H1 (cell line): Measurements from ENCODE around the gene RAD52. TPM values are rescaled to one million over a fixed set of nuclear protein-coding genes. Genes with fewer than 3 reads are reported as not detected.

Source experiments
- CTCF ChIA-PET: fragments of 300-600 bp; sonication (Branson Sonifier 250); formaldehyde crosslinking; loops from one replicate; lab custom pipeline; 2021; ENCODE audit not compliant: partially characterized antibody; lab: Charles Lee
- POLR2A ChIA-PET: fragments of 300-600 bp; sonication (Branson Sonifier 250); formaldehyde crosslinking; loops from one replicate; lab custom pipeline; 2021; ENCODE audit warnings: inconsistent platforms; ENCODE audit not compliant: partially characterized antibody; lab: Charles Lee
- DNase-seq, 2 experiments: peaks; one replicate each; pipeline versions ENCODE4 v3.0.0 to v3.0.0-alpha.2; 2010 to 2022; ENCODE audit warnings: low spot score in 2 of 2, low read depth in 1 of 2, mixed read lengths in 1 of 2
- FAIRE-seq: peaks from 2 replicates; lab custom pipeline; 2011; peaks lifted over from hg19 to GRCh38; lab: Jason Lieb, UNC
- H2AFZ ChIP-seq: 2 replicates; pipeline ENCODE4 v1.8.1; 2012; ENCODE audit warnings: low read length, inconsistent platforms
- H2AK5ac ChIP-seq: 2 replicates; pipeline ENCODE4 v1.6.1; 2013; ENCODE audit warnings: low read depth, low read length
- H2BK120ac ChIP-seq: replicated peaks from 2 replicates; pipeline ENCODE3; 2013; ENCODE audit warnings: low read depth, low read length, inconsistent platforms
- H2BK12ac ChIP-seq: 2 replicates; pipeline ENCODE4 v1.6.1; 2013; ENCODE audit warnings: low read depth, low read length
- H2BK15ac ChIP-seq: 2 replicates; pipeline ENCODE4 v1.6.1; 2013; ENCODE audit warnings: low read length
- H2BK20ac ChIP-seq: 2 replicates; pipeline ENCODE4 v1.6.1; 2013; ENCODE audit warnings: low read length
- H2BK5ac ChIP-seq: 2 replicates; pipeline ENCODE4 v1.6.1; 2013; ENCODE audit warnings: low read depth, low read length
- H3K14ac ChIP-seq: 2 replicates; pipeline ENCODE4 v1.6.1; 2013; ENCODE audit warnings: inconsistent platforms; ENCODE audit not compliant: insufficient read length
- H3K18ac ChIP-seq: 2 replicates; pipeline ENCODE4 v1.6.1; 2013; ENCODE audit warnings: low read length; ENCODE audit errors: extremely low read depth
- H3K23ac ChIP-seq: 2 replicates; pipeline ENCODE4 v1.6.1; 2013; ENCODE audit warnings: inconsistent platforms; ENCODE audit not compliant: insufficient read length
- H3K23me2 ChIP-seq: 2 replicates; pipeline ENCODE4 v1.6.1; 2013; ENCODE audit warnings: low read depth, low read length
- H3K27ac ChIP-seq: 2 replicates; pipeline ENCODE4 v1.6.1; 2011; ENCODE audit warnings: low read depth, low read length, inconsistent platforms
- H3K27me3 ChIP-seq, 4 experiments: replicated peaks in 1 of 4; 1 replicate in 1 of 4; 2 replicates in 3 of 4; pipeline versions ENCODE4 v1.6.1 to v1.8.1; 2011 to 2013; ENCODE audit warnings: low read length in 3 of 4, mild to moderate bottlenecking in 3 of 4, inconsistent platforms in 2 of 4, mixed read lengths in 2 of 4, moderate library complexity in 1 of 4; ENCODE audit not compliant: control insufficient read depth in 3 of 4, insufficient read depth in 3 of 4; ENCODE audit errors: extremely low read depth in 1 of 4
- H3K36me3 ChIP-seq, 4 experiments: 2 replicates each; pipeline versions ENCODE4 v1.6.1 to v1.8.1; 2011 to 2013; ENCODE audit warnings: mild to moderate bottlenecking in 4 of 4, low read length in 3 of 4, moderate library complexity in 2 of 4, control low read depth in 1 of 4, inconsistent platforms in 1 of 4; ENCODE audit not compliant: insufficient read depth in 4 of 4, control insufficient read depth in 2 of 4
- H3K4ac ChIP-seq: replicated peaks from 2 replicates; pipeline ENCODE3; 2013; ENCODE audit warnings: low read length, low read depth, mixed read lengths, inconsistent platforms; ENCODE audit not compliant: insufficient read length
- H3K4me1 ChIP-seq, 4 experiments: replicated peaks in 1 of 4; 1 replicate in 1 of 4; 2 replicates in 3 of 4; pipeline versions ENCODE4 v1.6.1 to v1.8.1; 2011 to 2013; ENCODE audit warnings: low read length in 3 of 4, inconsistent platforms in 2 of 4, mixed read lengths in 1 of 4; ENCODE audit not compliant: insufficient read depth in 4 of 4, control insufficient read depth in 3 of 4
- H3K4me2 ChIP-seq, 2 experiments: 2 replicates each; pipeline versions ENCODE4 v1.6.1 to v1.8.1; 2011 to 2013; ENCODE audit warnings: low read depth in 2 of 2, low read length in 2 of 2, control low read depth in 1 of 2, inconsistent platforms in 1 of 2, mild to moderate bottlenecking in 1 of 2; ENCODE audit not compliant: insufficient read depth in 1 of 2
- H3K4me3 ChIP-seq, 4 experiments: fragments of 200-600, 300-600 bp in 1 of 4; sonication (generic), shearing (Covaris generic), sonication (Bioruptor Twin) in 1 of 4; 2 replicates each; pipeline versions ENCODE4 v1.5.1 to v1.8.1; 2011 to 2016; ENCODE audit warnings: low read length in 4 of 4, low read depth in 3 of 4, control low read depth in 2 of 4, inconsistent platforms in 2 of 4, mild to moderate bottlenecking in 2 of 4, mixed read lengths in 1 of 4, moderate library complexity in 1 of 4; ENCODE audit not compliant: insufficient read depth in 2 of 4; ENCODE audit errors: extremely low read depth in 1 of 4
- H3K56ac ChIP-seq: replicated peaks from 2 replicates; pipeline ENCODE3; 2013; ENCODE audit warnings: low read depth, mild to moderate bottlenecking, mixed read lengths, low read length, inconsistent platforms; ENCODE audit not compliant: insufficient read length
- H3K79me1 ChIP-seq: 2 replicates; pipeline ENCODE4 v1.6.1; 2013; ENCODE audit warnings: low read depth, low read length, control low read depth
- H3K79me2 ChIP-seq, 2 experiments: 2 replicates each; pipeline versions ENCODE4 v1.6.1 to v1.8.1; 2012 to 2013; ENCODE audit warnings: low read length in 2 of 2, mild to moderate bottlenecking in 2 of 2, inconsistent platforms in 1 of 2; ENCODE audit not compliant: insufficient read depth in 2 of 2, control insufficient read depth in 1 of 2
- H3K9ac ChIP-seq, 4 experiments: replicated peaks in 1 of 4; 1 replicate in 1 of 4; 2 replicates in 3 of 4; pipeline versions ENCODE4 v1.6.1 to v1.8.1; 2011 to 2013; ENCODE audit warnings: low read depth in 3 of 4, low read length in 3 of 4, control low read depth in 2 of 4, mild to moderate bottlenecking in 2 of 4, moderate library complexity in 2 of 4, inconsistent platforms in 1 of 4; ENCODE audit errors: extremely low read depth in 1 of 4
- H3K9me3 ChIP-seq, 2 experiments: 2 replicates each; pipeline versions ENCODE4 v1.6.1 to v1.8.1; 2012 to 2013; ENCODE audit warnings: mild to moderate bottlenecking in 2 of 2, moderate library complexity in 2 of 2, control low read depth in 1 of 2, inconsistent platforms in 1 of 2, low read depth in 1 of 2, low read length in 1 of 2, mixed read lengths in 1 of 2; ENCODE audit not compliant: insufficient read depth in 2 of 2
- H4K20me1 ChIP-seq, 2 experiments: replicated peaks in 1 of 2; 2 replicates each; pipeline versions ENCODE3 to v1.8.1; 2011 to 2013; ENCODE audit warnings: inconsistent platforms in 2 of 2, low read length in 2 of 2, mild to moderate bottlenecking in 1 of 2; ENCODE audit not compliant: insufficient read depth in 2 of 2, control insufficient read depth in 1 of 2
- H4K5ac ChIP-seq: 2 replicates; pipeline ENCODE4 v1.6.1; 2013; ENCODE audit warnings: low read length, low read depth, mixed read lengths, inconsistent platforms; ENCODE audit not compliant: insufficient read length
- H4K8ac ChIP-seq: 2 replicates; pipeline ENCODE4 v1.8.0; 2013; ENCODE audit warnings: mild to moderate bottlenecking, moderate library complexity, low read length, inconsistent platforms; ENCODE audit not compliant: insufficient read depth; ENCODE audit errors: extremely low read depth
- H4K91ac ChIP-seq: replicated peaks from 2 replicates; pipeline ENCODE3; 2013; ENCODE audit warnings: low read length, mixed read lengths, inconsistent platforms; ENCODE audit not compliant: insufficient read length
- KDM1A ChIP-seq: fragments of 200-600, 300-600 bp; sonication (generic); IDR thresholded peaks from 2 replicates; pipeline ENCODE4 v1.7.1; 2016; ENCODE audit warnings: mild to moderate bottlenecking, low read length, borderline replicate concordance
- KDM4A ChIP-seq: IDR thresholded peaks from one replicate; pipeline ENCODE4 v1.7.1; 2012; ENCODE audit warnings: low read depth, mild to moderate bottlenecking, moderate library complexity, low read length, inconsistent platforms; ENCODE audit not compliant: severe bottlenecking
- NRF1 ChIP-seq: IDR thresholded peaks from 2 replicates; pipeline ENCODE4 v1.6.1; 2011; ENCODE audit warnings: mild to moderate bottlenecking, low read depth, low read length, improper control_type of control experiment
- POLR2AphosphoS5 ChIP-seq: IDR thresholded peaks from 2 replicates; pipeline ENCODE4 v1.6.1; 2011; ENCODE audit warnings: low read depth, low read length
- RAD21 ChIP-seq, 2 experiments: IDR thresholded peaks in 1 of 2; conservative IDR thresholded peaks in 1 of 2; 2 replicates each; pipeline ENCODE4 v1.6.1; 2011; ENCODE audit warnings: low read depth in 2 of 2, low read length in 2 of 2, improper control_type of control experiment in 1 of 2, inconsistent platforms in 1 of 2, mild to moderate bottlenecking in 1 of 2, moderate library complexity in 1 of 2
- RNF2 ChIP-seq: fragments of 200-900, 300-1000 bp; sonication (generic); IDR thresholded peaks from 2 replicates; pipeline ENCODE4 v1.7.1; 2016; ENCODE audit warnings: borderline replicate concordance, low read depth, mild to moderate bottlenecking, antibody characterized with exemption, low read length; ENCODE audit not compliant: poor library complexity, severe bottlenecking; ENCODE audit errors: missing control alignments
- TAF7 ChIP-seq: optimal IDR thresholded peaks from 2 replicates; pipeline ENCODE3; 2011; ENCODE audit warnings: low read depth, mild to moderate bottlenecking, inconsistent platforms, low read length, moderate library complexity, borderline replicate concordance
- ZNF274 ChIP-seq: IDR thresholded peaks from 2 replicates; pipeline ENCODE4 v1.7.0; 2012; ENCODE audit warnings: low read length, borderline replicate concordance; ENCODE audit errors: extremely low read depth
- WGBS, 2 experiments: shearing (Covaris generic) in 1 of 2; methylation state at CpG; one replicate each; pipeline versions ENCODE4 v1.1.6 to v1.1.7; 2013 to 2015; ENCODE audit warnings: low lambda C conversion rate in 2 of 2, mixed read lengths in 2 of 2, inconsistent platforms in 1 of 2, low coverage in 1 of 2, missing lambda C conversion rate in 1 of 2; ENCODE audit not compliant: insufficient replicate concordance in 2 of 2, insufficient coverage in 1 of 2, insufficient read length in 1 of 2; ENCODE audit errors: extremely low coverage in 1 of 2, missing lambda C conversion rate in 1 of 2; 5-methylcytosine and 5-hydroxymethylcytosine counted together
- polyA plus RNA-seq, 7 experiments: library from polyadenylated mRNA; depleted of rRNA in 3 of 7; stranded (reverse) in 5 of 7; unstranded in 2 of 7; fragments of >200 nt in 5 of 7; fragments of 200-250 nt in 2 of 7; gene quantifications; 1 replicate in 5 of 7; 2 replicates in 1 of 7; 4 replicates in 1 of 7; pipeline versions ENCODE4 v1.2.1 to v1.2.3, GENCODE V29; 2011 to 2013; ENCODE audit warnings: missing spikeins in 2 of 7, mixed read lengths in 2 of 7
- total RNA-seq: library from RNA; stranded (reverse); fragmentation: NEBNext Ultra II Directional; extraction: Animal tissue kit (Norgen Biotek cat#: 25700); gene quantifications from 2 replicates; pipeline ENCODE4 v1.2.1, GENCODE V29; 2021
- TF ChIP-seq, protein P1 (sequence below), 3 experiments: IDR thresholded peaks; 1 replicate in 2 of 3; 2 replicates in 1 of 3; pipeline versions ENCODE4 v1.5.1 to v1.6.1; 2011; ENCODE audit warnings: low read length in 3 of 3, mild to moderate bottlenecking in 3 of 3, inconsistent platforms in 2 of 3, low read depth in 1 of 3, moderate library complexity in 1 of 3; ENCODE audit not compliant: insufficient read depth in 1 of 3; ENCODE audit errors: control extremely low read depth in 1 of 3
- TF ChIP-seq, protein P2 (sequence below): IDR thresholded peaks from 2 replicates; pipeline ENCODE4 v1.6.1; 2011; ENCODE audit warnings: low read depth, mild to moderate bottlenecking, low read length; ENCODE audit not compliant: insufficient read depth

RAD52 gene
- total and polyA plus RNA-seq, 2 of the 8 experiments (the other 6 are each of a cell fraction or from before 2014, with no cell fraction given), result 12.5 to 14.3 TPM

DNA sequence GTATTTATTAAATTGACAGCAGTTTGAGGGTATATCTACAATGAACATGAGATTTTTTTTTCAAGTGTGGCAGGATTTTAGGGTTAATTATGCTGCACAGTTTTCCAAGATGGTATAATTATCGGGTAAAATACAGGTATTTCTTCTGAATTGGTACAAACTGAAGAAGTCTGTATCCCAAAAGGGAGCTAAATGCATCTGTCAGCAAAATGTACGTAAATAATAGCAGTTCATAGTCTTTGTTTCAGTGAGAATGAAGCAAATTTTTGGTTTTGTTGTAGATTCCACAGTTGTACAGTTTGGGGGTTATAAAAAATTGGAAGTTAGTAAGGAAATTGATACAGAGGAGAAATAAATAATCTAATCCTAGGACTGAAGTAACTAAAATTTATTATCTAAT, 63.3 kb downstream of the RAD52 start:
- FAIRE-seq (no peak), DNase-seq (no peak)
- ChIA-PET CTCF (interaction anchor here (1.5 to 2.3 kb wide), 2 partner anchors 14 to 73 kb away, joined by 3 to 6 read pairs; no protein-coding TSS in a partner anchor), POLR2A (no interaction called here)
- no peak overlapping the region for H4K91ac ChIP-seq
- H2BK20ac ChIP-seq, result no peak overlapping the region
- H3K27ac ChIP-seq, result no peak overlapping the region
- no peaks in the 10 kb centered on the region for H3K4me1 ChIP-seq
- no peak overlapping the region for H3K4ac ChIP-seq
- H3K9ac ChIP-seq, result no peak overlapping the region
- H4K8ac ChIP-seq, result no peak overlapping the region
- no peak overlapping the region for H3K23ac ChIP-seq
- no peaks in the 10 kb centered on the region for H3K9me3 ChIP-seq
- H3K56ac ChIP-seq, result no peak overlapping the region
- no peak overlapping the region for H3K4me3 ChIP-seq
- no peak overlapping the region for H3K4me2 ChIP-seq
- H2BK120ac ChIP-seq, result no peak overlapping the region
- H3K79me2 ChIP-seq, result no peaks in the 10 kb centered on the region
- H3K27me3 ChIP-seq, result no peaks in the 10 kb centered on the region
- H3K18ac ChIP-seq, result no peak overlapping the region
- H2AK5ac ChIP-seq, result no peak overlapping the region
- H2AFZ ChIP-seq, result no peak overlapping the region
- no peaks in the 10 kb centered on the region for H3K79me1 ChIP-seq
- H3K23me2 ChIP-seq, result no peaks in the 10 kb centered on the region
- no peak overlapping the region for H4K5ac ChIP-seq
- H2BK12ac ChIP-seq, result no peak overlapping the region
- 89% methylated on average over 2 of the region's 2 CpGs; no CpG with 5 or more reads in 1 of the 2 experiments for WGBS, 2 experiments
- peaks cover 45 to 89% (median 72%) of the 10 kb centered on the region in 4 experiments for H3K36me3 ChIP-seq
- H4K20me1 ChIP-seq, result peaks cover 0 to under 1% of the 10 kb centered on the region in 2 experiments
- no peak overlapping the region for H3K14ac ChIP-seq
- H2BK5ac ChIP-seq, result no peak overlapping the region
- no peak overlapping the region for H2BK15ac ChIP-seq
- TF ChIP-seq RAD21 (IDR thresholded peaks at IDR 0.05 in 1 of 2, conservative IDR thresholded peaks at IDR 0.05 in 1 of 2; ENCODE audit: low read depth in 2 of 2, low read length in 2 of 2), result no peak
- TF ChIP-seq RNF2, result no peak
- no peak for TF ChIP-seq KDM4A
- TF ChIP-seq KDM1A, result no peak
- no peak for TF ChIP-seq POLR2AphosphoS5
- TF ChIP-seq TAF7, result no peak
- TF ChIP-seq ZNF274, result no peak
- TF ChIP-seq NRF1, result no peak
- TF ChIP-seq, protein P1, sequence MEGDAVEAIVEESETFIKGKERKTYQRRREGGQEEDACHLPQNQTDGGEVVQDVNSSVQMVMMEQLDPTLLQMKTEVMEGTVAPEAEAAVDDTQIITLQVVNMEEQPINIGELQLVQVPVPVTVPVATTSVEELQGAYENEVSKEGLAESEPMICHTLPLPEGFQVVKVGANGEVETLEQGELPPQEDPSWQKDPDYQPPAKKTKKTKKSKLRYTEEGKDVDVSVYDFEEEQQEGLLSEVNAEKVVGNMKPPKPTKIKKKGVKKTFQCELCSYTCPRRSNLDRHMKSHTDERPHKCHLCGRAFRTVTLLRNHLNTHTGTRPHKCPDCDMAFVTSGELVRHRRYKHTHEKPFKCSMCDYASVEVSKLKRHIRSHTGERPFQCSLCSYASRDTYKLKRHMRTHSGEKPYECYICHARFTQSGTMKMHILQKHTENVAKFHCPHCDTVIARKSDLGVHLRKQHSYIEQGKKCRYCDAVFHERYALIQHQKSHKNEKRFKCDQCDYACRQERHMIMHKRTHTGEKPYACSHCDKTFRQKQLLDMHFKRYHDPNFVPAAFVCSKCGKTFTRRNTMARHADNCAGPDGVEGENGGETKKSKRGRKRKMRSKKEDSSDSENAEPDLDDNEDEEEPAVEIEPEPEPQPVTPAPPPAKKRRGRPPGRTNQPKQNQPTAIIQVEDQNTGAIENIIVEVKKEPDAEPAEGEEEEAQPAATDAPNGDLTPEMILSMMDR (IDR thresholded peaks at IDR 0.05; ENCODE audit: control extremely low read depth in 1 of 3, insufficient read depth in 1 of 3, low read depth in 1 of 3, low read length in 3 of 3), result no peak
- TF ChIP-seq, protein P2, sequence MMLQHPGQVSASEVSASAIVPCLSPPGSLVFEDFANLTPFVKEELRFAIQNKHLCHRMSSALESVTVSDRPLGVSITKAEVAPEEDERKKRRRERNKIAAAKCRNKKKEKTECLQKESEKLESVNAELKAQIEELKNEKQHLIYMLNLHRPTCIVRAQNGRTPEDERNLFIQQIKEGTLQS, result no peak
